HEK293 (cell line): ENCODE measurements around the gene PIGQ.
A peak's percentile ranks its signal among the peaks of the same experiment; 100 is the strongest.

Experiments
- CTCF ChIA-PET: fragments of 350-600 bp; formaldehyde crosslinking; extraction: SDS; loops from one replicate; lab custom pipeline; 2021; ENCODE audit warnings: antibody characterized with exemption; lab: Yijun Ruan, JAX
- POLR2A ChIA-PET: fragments of 300-600 bp; formaldehyde crosslinking; extraction: SDS; loops from one replicate; lab custom pipeline; 2020; ENCODE audit warnings: antibody characterized with exemption, inconsistent platforms; lab: Yijun Ruan, JAX
- H3K27ac ChIP-seq: fragments of 200-500 bp; sonication (Bioruptor generic); 2 replicates; pipeline ENCODE4 v1.5.1; 2014; ENCODE audit warnings: low read depth, low read length, control low read depth, inconsistent platforms; ENCODE audit errors: extremely low read depth
- H3K36me3 ChIP-seq, 2 experiments: fragments of 200-500 bp in 1 of 2; sonication (Bioruptor generic) in 1 of 2; 1 replicate in 1 of 2; 2 replicates in 1 of 2; pipeline ENCODE4 v1.5.1; 2014 to 2017; ENCODE audit warnings: inconsistent platforms in 2 of 2, low read length in 2 of 2; ENCODE audit not compliant: control insufficient read depth in 2 of 2, insufficient read depth in 1 of 2
- H3K4me1 ChIP-seq: fragments of 200-500 bp; sonication (Bioruptor generic); 2 replicates; pipeline ENCODE4 v1.5.1; 2014; ENCODE audit warnings: mild to moderate bottlenecking, low read length, inconsistent platforms; ENCODE audit not compliant: control insufficient read depth, insufficient read depth
- H3K4me3 ChIP-seq: 2 replicates; pipeline ENCODE4 v1.5.1; 2011; ENCODE audit warnings: low read depth, mild to moderate bottlenecking, control low read depth, low read length, moderate library complexity
- H3K9me3 ChIP-seq: fragments of 200-500 bp; sonication (Bioruptor generic); 2 replicates; pipeline ENCODE4 v1.5.1; 2014; ENCODE audit warnings: low read depth, low read length, inconsistent platforms; ENCODE audit not compliant: control insufficient read depth, insufficient read depth
- BCL11B ChIP-seq: fragments of 450-650 bp; formaldehyde crosslinking; IDR thresholded peaks from 2 replicates; pipeline ENCODE4 v1.5.1; 2016; ENCODE audit warnings: low read depth, missing biosample characterization, missing genetic modification characterization
- CTCF ChIP-seq: fragments of 450-650 bp; formaldehyde crosslinking; IDR thresholded peaks from 2 replicates; pipeline ENCODE4 v1.5.1; 2016; ENCODE audit warnings: missing biosample characterization, missing genetic modification characterization
- FEZF1 ChIP-seq: fragments of 450-650 bp; formaldehyde crosslinking; IDR thresholded peaks from 2 replicates; pipeline ENCODE4 v1.5.1; 2016; ENCODE audit warnings: missing biosample characterization, missing genetic modification characterization
- GLIS1 ChIP-seq: fragments of 450-650 bp; formaldehyde crosslinking; IDR thresholded peaks from 2 replicates; pipeline ENCODE4 v1.5.1; 2016; ENCODE audit warnings: missing biosample characterization, missing genetic modification characterization
- HIC1 ChIP-seq: fragments of 450-650 bp; formaldehyde crosslinking; IDR thresholded peaks from 2 replicates; pipeline ENCODE4 v1.5.1; 2016; ENCODE audit warnings: missing biosample characterization, missing genetic modification characterization
- HOXD13 ChIP-seq: sonication (generic); formaldehyde crosslinking; IDR thresholded peaks from 2 replicates; pipeline ENCODE4 v1.8.0; 2022; ENCODE audit warnings: missing genetic modification reagents, borderline replicate concordance
- INSM2 ChIP-seq: fragments of 450-650 bp; formaldehyde crosslinking; IDR thresholded peaks from 2 replicates; pipeline ENCODE4 v1.5.1; 2016; ENCODE audit warnings: missing biosample characterization, missing genetic modification characterization
- KLF1 ChIP-seq: fragments of 450-650 bp; formaldehyde crosslinking; IDR thresholded peaks from 2 replicates; pipeline ENCODE4 v1.5.1; 2016; ENCODE audit warnings: missing biosample characterization, missing genetic modification characterization
- KLF9 ChIP-seq: fragments of 450-650 bp; formaldehyde crosslinking; IDR thresholded peaks from 2 replicates; pipeline ENCODE4 v1.5.1; 2016; ENCODE audit warnings: missing biosample characterization, missing genetic modification characterization, low read depth
- MZF1 ChIP-seq: fragments of 450-650 bp; formaldehyde crosslinking; IDR thresholded peaks from 2 replicates; pipeline ENCODE4 v1.5.1; 2017; ENCODE audit warnings: missing biosample characterization, missing genetic modification characterization, borderline replicate concordance
- PATZ1 ChIP-seq: fragments of 450-650 bp; formaldehyde crosslinking; IDR thresholded peaks from 2 replicates; pipeline ENCODE4 v1.5.1; 2016; ENCODE audit warnings: missing biosample characterization, missing genetic modification characterization
- PRDM1 ChIP-seq: fragments of 450-650 bp; formaldehyde crosslinking; IDR thresholded peaks from 2 replicates; pipeline ENCODE4; 2016; ENCODE audit warnings: missing biosample characterization, missing genetic modification characterization
- PRDM10 ChIP-seq: fragments of 450-650 bp; formaldehyde crosslinking; IDR thresholded peaks from 2 replicates; pipeline ENCODE4 v1.5.1; 2016; ENCODE audit warnings: missing biosample characterization, missing genetic modification characterization
- SCRT2 ChIP-seq: fragments of 450-650 bp; formaldehyde crosslinking; IDR thresholded peaks from 2 replicates; pipeline ENCODE4 v1.5.1; 2016; ENCODE audit warnings: missing biosample characterization, missing genetic modification characterization
- ZBTB20 ChIP-seq: fragments of 450-650 bp; formaldehyde crosslinking; IDR thresholded peaks from 2 replicates; pipeline ENCODE4 v1.5.1; 2016; ENCODE audit warnings: missing biosample characterization, missing genetic modification characterization
- ZFP41 ChIP-seq: fragments of 450-650 bp; formaldehyde crosslinking; IDR thresholded peaks from 2 replicates; pipeline ENCODE4 v1.5.1; 2016; ENCODE audit warnings: missing biosample characterization, missing genetic modification characterization, borderline replicate concordance
- ZNF416 ChIP-seq: fragments of 450-650 bp; formaldehyde crosslinking; IDR thresholded peaks from 2 replicates; pipeline ENCODE4 v1.5.1; 2016; ENCODE audit warnings: missing biosample characterization, missing genetic modification characterization
- ZNF433 ChIP-seq: fragments of 450-650 bp; formaldehyde crosslinking; IDR thresholded peaks from 2 replicates; pipeline ENCODE4 v1.5.1; 2016; ENCODE audit warnings: missing biosample characterization, missing genetic modification characterization, low read depth
- ZNF610 ChIP-seq: fragments of 450-650 bp; formaldehyde crosslinking; IDR thresholded peaks from 2 replicates; pipeline ENCODE4 v1.5.1; 2016; ENCODE audit warnings: missing biosample characterization, missing genetic modification characterization, borderline replicate concordance
- ZNF660 ChIP-seq: fragments of 450-650 bp; IDR thresholded peaks from 2 replicates; pipeline ENCODE4 v1.5.1; 2018; ENCODE audit warnings: missing biosample characterization, mild to moderate bottlenecking, missing genetic modification characterization
- ZNF664 ChIP-seq: fragments of 450-650 bp; formaldehyde crosslinking; IDR thresholded peaks from 2 replicates; pipeline ENCODE4 v1.5.1; 2016; ENCODE audit warnings: missing biosample characterization, missing genetic modification characterization
- ZNF843 ChIP-seq: fragments of 450-650 bp; formaldehyde crosslinking; IDR thresholded peaks from 2 replicates; pipeline ENCODE4 v1.5.1; 2016; ENCODE audit warnings: missing biosample characterization, missing genetic modification characterization
- ZXDB ChIP-seq: fragments of 450-650 bp; formaldehyde crosslinking; IDR thresholded peaks from 2 replicates; pipeline ENCODE4 v1.5.1; 2016; ENCODE audit warnings: missing biosample characterization, missing genetic modification characterization

The PIGQ gene

GRCh38 chr16:585351-585750, 15.6 kb downstream of the PIGQ start:
- Histone ChIP-seq H3K4me3 (no peak overlapping the region), H3K4me1 (peaks cover 5% of the 10 kb centered on the region; the same call in 1 of the 2 replicates), H3K27ac (no peak overlapping the region), H3K36me3 (peaks cover 0 to 17% of the 10 kb centered on the region in 2 experiments; a peak in 1 of 3 replicates), H3K9me3 (no peaks in the 10 kb centered on the region)
- ChIA-PET CTCF (interaction anchor here (0.5 to 1.3 kb wide), 3 partner anchors 13 to 193 kb away, joined by 3 to 4 read pairs (median 3); no protein-coding TSS in a partner anchor), POLR2A (interaction anchor here (0.9 to 1.1 kb wide), 4 partner anchors 12 to 99 kb away, joined by 3 read pairs; partner anchors contain the start of genes JMJD8 and METTL26)
- TF ChIP-seq PATZ1 (tag by site-specific recombination) (0 out of 2 replicates have a peak, but pooled peaks have one; percentile 12), ZNF416 (tag by site-specific recombination) (no peak), GLIS1 (tag by site-specific recombination) (0 out of 2 replicates have a peak, but pooled peaks have one; percentile 27), SCRT2 (tag by site-specific recombination) (peak; percentile 38; the same call in 1 of the 2 replicates), ZNF660 (no peak), KLF9 (tag by site-specific recombination) (0 out of 2 replicates have a peak, but pooled peaks have one; percentile 41), PRDM1 (tag by site-specific recombination) (no peak), ZNF843 (tag by site-specific recombination) (peak; percentile 59; the same call in 1 of the 2 replicates), HIC1 (tag by site-specific recombination) (peak; percentile 68; the same call in 1 of the 2 replicates), ZNF664 (no peak), ZXDB (tag by site-specific recombination) (0 out of 2 replicates have a peak, but pooled peaks have one; percentile 6), FEZF1 (no peak), BCL11B (tag by site-specific recombination) (peak; percentile 77), ZFP41 (no peak), CTCF (tag by site-specific recombination) (peak; percentile 77), ZBTB20 (no peak)

GRCh38 chr16:586047-586644, 16.4 kb downstream of the PIGQ start:
- H3K4me3 ChIP-seq = no peak overlapping the region
- H3K4me1 ChIP-seq = peaks cover 9% of the 10 kb centered on the region; the same call in 1 of the 2 replicates
- H3K27ac ChIP-seq = no peak overlapping the region
- no peaks in the 10 kb centered on the region for H3K9me3 ChIP-seq
- CTCF ChIA-PET = interaction anchor here (0.5 to 1.3 kb wide), 3 partner anchors 14 to 194 kb away, joined by 3 to 4 read pairs (median 3); no protein-coding TSS in a partner anchor
- POLR2A ChIA-PET = interaction anchor here (1.5 to 2.1 kb wide), 2 partner anchors 59 to 194 kb away, joined by 3 to 8 read pairs; no protein-coding TSS in a partner anchor
- peaks cover 0 to 9% of the 10 kb centered on the region in 2 experiments; a peak in 1 of 3 replicates for H3K36me3 ChIP-seq
- TF ChIP-seq ZNF433 (no peak), HOXD13 (CRISPR knock-in tag) (no peak), KLF1 (no peak), PRDM10 (tag by site-specific recombination) (no peak), INSM2 (tag by site-specific recombination) (no peak), ZNF610 (tag by site-specific recombination) (no peak), FEZF1 (no peak), MZF1 (tag by site-specific recombination) (no peak)
